ENCODE measurements around the gene EEFSEC.

Gene EEFSEC

DNA sequence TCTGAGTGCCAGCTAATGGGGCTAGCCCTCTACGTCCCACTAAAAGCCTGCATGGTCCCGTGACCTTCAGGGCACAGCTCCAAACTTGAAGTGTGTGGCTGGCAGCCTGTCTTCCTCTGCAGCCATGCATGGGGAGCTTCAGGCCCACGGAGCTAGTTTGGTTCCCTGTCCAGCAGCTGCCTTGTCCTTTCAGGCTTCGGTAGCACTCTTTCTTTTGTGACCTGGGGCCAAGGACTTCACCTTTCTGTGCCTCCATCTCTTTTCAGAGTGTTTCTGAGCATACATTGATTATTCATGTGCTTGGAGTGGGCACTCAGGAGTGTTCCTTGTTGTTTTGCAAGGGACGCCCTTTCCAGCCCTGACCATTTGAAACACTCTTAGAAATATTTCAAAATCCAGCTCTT, 158.2 kb downstream of the EEFSEC start:
- TF ChIP-seq, protein P1, sequence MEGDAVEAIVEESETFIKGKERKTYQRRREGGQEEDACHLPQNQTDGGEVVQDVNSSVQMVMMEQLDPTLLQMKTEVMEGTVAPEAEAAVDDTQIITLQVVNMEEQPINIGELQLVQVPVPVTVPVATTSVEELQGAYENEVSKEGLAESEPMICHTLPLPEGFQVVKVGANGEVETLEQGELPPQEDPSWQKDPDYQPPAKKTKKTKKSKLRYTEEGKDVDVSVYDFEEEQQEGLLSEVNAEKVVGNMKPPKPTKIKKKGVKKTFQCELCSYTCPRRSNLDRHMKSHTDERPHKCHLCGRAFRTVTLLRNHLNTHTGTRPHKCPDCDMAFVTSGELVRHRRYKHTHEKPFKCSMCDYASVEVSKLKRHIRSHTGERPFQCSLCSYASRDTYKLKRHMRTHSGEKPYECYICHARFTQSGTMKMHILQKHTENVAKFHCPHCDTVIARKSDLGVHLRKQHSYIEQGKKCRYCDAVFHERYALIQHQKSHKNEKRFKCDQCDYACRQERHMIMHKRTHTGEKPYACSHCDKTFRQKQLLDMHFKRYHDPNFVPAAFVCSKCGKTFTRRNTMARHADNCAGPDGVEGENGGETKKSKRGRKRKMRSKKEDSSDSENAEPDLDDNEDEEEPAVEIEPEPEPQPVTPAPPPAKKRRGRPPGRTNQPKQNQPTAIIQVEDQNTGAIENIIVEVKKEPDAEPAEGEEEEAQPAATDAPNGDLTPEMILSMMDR (IDR thresholded peaks at IDR 0.05; ENCODE audit: low read depth, low read length): no peak
- no peak overlapping the region for H3K4me3 ChIP-seq (ENCODE audit: low read depth, low read length)

DNA sequence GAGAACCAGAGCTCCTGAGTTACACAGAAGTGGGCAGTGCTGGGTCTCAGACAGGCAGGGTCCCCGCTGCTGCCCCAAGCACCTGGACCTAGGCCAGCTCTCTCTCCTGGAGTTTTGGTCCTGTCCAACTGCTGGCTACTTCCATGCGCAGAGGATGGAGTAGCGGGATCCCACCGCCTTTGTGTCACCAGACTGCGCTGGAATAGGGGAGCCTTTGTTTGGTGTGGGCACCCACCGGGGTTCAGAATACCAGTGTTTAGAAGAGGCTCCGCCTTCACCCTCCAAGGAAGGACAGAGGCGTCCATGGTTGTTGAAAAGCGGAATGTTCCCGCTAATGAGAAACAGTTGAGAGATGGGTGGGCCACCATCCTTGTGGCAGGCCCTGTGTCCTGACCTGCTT, 159.0 kb downstream of the EEFSEC start:
- H3K4me3 ChIP-seq (ENCODE audit: low read depth, low read length): no peak overlapping the region
- TF ChIP-seq, protein P1 (IDR thresholded peaks at IDR 0.05; ENCODE audit: low read depth, low read length): no peak

DNA sequence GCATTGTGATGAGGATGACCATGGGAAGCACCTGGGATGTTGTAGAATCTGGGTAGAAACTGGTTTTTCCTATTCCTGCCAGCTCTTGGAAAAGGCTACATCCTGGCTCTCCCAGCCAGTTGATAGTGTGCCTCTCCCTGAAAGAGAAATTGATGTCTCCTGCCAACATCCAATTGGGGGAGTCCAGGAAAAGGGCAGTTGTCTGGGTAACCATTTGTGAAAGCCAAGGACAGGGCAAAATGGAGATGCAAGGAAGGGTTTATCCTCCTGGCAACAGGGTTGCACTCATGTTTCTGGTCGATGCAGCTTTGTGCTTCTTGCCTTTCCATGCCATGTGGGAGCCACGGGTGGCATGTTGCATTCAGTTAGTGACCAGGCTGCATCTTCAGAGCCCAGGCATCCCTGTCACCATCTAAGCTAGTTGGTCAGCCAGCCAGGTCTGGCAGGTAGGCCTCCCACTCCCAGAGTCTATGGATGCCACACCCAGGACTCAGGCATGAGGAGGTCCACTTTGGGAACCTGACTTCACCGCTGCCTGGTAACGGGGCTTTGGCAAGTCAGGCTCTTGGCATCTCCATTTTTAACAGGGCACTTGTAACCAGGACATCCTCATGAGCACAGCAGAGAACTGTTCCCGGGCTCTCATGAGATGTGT, 159.9 kb downstream of the EEFSEC start:
- TF ChIP-seq, protein P1 (IDR thresholded peaks at IDR 0.05; ENCODE audit: low read depth, low read length): no peak
- H3K4me3 ChIP-seq (ENCODE audit: low read depth, low read length): no peak overlapping the region

DNA sequence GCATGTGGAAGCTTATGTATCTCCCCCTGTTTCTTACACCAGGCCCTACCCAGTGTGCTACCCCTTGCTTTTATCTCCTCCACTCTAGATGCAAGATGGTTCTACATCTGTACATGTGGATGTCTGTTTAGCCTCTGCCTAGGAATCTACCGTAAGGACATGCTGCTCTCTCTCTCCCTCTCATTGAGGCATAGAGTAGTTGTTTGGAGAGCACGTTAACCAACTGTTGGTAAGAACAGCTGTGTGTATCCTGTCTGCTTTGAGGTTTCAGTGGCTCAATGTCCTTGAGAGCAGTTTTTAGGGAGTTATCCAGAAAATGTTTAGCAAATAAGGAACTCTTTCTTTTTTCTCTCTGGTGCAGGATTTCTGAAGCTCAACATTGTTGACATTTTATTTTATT, 160.7 kb downstream of the EEFSEC start:
- H3K4me3 ChIP-seq (ENCODE audit: low read depth, low read length): no peak overlapping the region
- TF ChIP-seq, protein P1 (IDR thresholded peaks at IDR 0.05; ENCODE audit: low read depth, low read length): no peak

DNA sequence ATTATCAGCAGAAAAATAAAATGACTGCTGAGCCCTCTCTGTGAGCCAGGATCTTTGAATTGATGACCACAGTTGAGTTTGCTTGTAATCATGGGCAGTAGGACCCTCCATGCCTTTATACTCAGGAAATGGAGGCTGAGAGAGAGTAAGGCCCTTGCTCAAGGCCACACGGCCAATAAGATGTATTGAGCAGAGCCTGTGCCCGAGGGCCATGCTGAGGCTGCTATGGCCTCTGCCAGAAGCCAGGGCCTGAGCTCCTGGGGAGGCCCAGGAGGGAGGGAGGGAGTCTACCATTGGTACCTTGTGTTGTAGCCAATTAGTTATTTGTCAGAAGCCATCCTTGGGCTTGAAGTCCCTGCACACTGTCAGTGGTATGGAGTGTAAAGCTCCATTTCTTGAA, 162.0 kb downstream of the EEFSEC start:
- TF ChIP-seq, protein P1 (IDR thresholded peaks at IDR 0.05; ENCODE audit: low read depth, low read length): no peak
- H3K4me3 ChIP-seq (ENCODE audit: low read depth, low read length): no peak overlapping the region

DNA sequence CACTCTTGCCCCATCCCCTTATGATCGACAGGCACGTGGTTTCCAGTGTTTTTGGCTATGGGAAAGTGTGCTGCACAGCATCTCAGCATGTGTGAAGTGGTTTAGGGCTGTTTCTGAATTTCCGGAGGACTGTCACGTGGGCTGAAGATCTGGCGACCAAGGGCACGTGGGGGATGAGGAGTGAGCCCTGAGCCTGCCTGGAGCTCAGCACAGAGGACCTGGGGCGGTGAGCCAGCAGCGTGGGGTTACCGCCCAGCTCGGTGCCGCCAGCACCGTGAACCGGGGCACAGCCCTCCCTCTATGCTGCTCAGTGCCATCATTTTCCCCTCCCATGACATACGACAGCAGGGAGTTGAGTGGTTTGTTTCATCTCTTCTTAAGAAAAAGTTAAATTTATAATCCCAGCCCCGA, 163.2 kb downstream of the EEFSEC start:
- no peak overlapping the region for H3K4me3 ChIP-seq (ENCODE audit: low read depth, low read length)
- TF ChIP-seq, protein P1 (IDR thresholded peaks at IDR 0.05; ENCODE audit: low read depth, low read length): no peak

DNA sequence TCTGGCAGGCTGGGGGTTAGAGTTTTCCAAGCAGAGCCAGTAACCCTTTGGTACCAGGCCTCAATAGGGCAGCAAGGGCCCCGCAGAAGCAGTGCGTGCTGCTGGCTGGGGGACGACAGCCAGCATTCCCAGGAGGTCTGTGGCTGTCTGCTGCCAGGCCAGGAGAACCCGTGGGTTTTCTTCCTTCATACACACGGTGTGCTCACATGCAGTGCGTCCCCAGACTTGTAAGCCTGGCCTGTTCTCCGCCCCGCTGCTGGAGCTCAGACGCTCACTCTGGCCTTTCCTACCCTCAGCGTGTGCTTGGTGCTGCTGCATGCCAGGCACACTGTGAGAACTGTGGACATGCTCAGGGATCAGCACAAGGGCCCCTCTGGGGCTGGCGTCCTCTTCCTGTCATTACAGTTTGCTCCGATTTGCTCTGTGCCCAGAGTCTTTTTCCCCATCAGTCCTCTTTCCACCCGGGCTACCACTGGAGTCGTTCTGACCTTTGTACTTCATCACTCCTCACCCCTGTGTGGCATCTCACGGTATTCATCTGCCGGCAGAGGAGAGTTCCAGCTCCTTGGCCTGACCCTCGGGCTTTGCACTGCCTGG, 163.9 kb downstream of the EEFSEC start:
- H3K4me3 ChIP-seq (ENCODE audit: low read depth, low read length): no peak overlapping the region
- TF ChIP-seq, protein P1 (IDR thresholded peaks at IDR 0.05; ENCODE audit: low read depth, low read length): no peak

Measured in WI38 (cell line).